Testis (tissue), 3 donors: ENCODE data around the gene ADCY5. TPM values are rescaled to one million over a fixed set of nuclear protein-coding genes. Genes with fewer than 3 reads are reported as not detected.

ENCODE experiments used
- DNase-seq: peaks from one replicate; pipeline ENCODE4 v3.0.0-alpha.2; 2019
- H3K27ac ChIP-seq, 2 donors: fragments of 200-600 bp; sonication (generic); one replicate each; pipeline ENCODE4 v1.5.1; 2019
- H3K27me3 ChIP-seq: fragments of 200-600 bp; sonication (generic); one replicate; pipeline ENCODE4 v1.5.1; 2019
- H3K36me3 ChIP-seq: fragments of 200-600 bp; sonication (generic); one replicate; pipeline ENCODE4 v1.5.1; 2017; ENCODE audit warnings: low read depth; ENCODE audit errors: missing control alignments
- H3K4me1 ChIP-seq: fragments of 200-600 bp; sonication (generic); one replicate; pipeline ENCODE4 v1.5.1; 2019
- H3K4me3 ChIP-seq, 2 donors: fragments of 200-600 bp; sonication (generic); one replicate each; pipeline ENCODE4 v1.5.1; 2017 to 2019
- H3K9me3 ChIP-seq: fragments of 200-600 bp; sonication (generic); one replicate; pipeline ENCODE4 v1.5.1; 2017
- POLR2A ChIP-seq: fragments of 450-650 bp; IDR thresholded peaks from one replicate; pipeline ENCODE4 v1.6.1; 2017; ENCODE audit warnings: antibody characterized with exemption, mild to moderate bottlenecking, moderate library complexity
- WGBS, 2 donors: methylation state at CpG; one replicate each; pipeline ENCODE4 v1.1.5; 2018; 5-methylcytosine and 5-hydroxymethylcytosine counted together
- intact Hi-C: fragments of 100-400 bp; cut with DNase I; formaldehyde crosslinking; loops from one replicate; pipeline ENCODE4 v1.15.1; 2023; ENCODE audit warnings: low total_unique reads
- polyA plus RNA-seq: library from polyadenylated mRNA; stranded (reverse); fragments of 350-450 nt; fragmentation: Illumina TruSeq; extraction: RNeasy Lipid Tissue Mini Kit (QIAGEN cat#74804); gene quantifications from one replicate; pipeline ENCODE4 v1.2.3, GENCODE V29; 2014; ENCODE audit warnings: low read depth, low replicate concordance; ENCODE audit not compliant: insufficient read depth
- total RNA-seq, 2 donors: library from RNA; depleted of rRNA; stranded (reverse); fragments of >200 nt; gene quantifications; one replicate each; pipeline ENCODE4 v1.2.3, GENCODE V29; 2016
- TF ChIP-seq, protein P1 (sequence below), 3 experiments: fragments of 450-650 bp in 2 of 3; fragments of 200-600 bp in 1 of 3; sonication (generic) in 1 of 3; IDR thresholded peaks; one replicate each; pipeline ENCODE4 v1.5.1; 2016 to 2019; ENCODE audit warnings: antibody characterized with exemption in 3 of 3, mild to moderate bottlenecking in 2 of 3, moderate library complexity in 1 of 3

Gene ADCY5
- total and polyA plus RNA-seq, 3 donors from 2014 or later: 16.5 to 41.6 (median 33.6) TPM

DNA sequence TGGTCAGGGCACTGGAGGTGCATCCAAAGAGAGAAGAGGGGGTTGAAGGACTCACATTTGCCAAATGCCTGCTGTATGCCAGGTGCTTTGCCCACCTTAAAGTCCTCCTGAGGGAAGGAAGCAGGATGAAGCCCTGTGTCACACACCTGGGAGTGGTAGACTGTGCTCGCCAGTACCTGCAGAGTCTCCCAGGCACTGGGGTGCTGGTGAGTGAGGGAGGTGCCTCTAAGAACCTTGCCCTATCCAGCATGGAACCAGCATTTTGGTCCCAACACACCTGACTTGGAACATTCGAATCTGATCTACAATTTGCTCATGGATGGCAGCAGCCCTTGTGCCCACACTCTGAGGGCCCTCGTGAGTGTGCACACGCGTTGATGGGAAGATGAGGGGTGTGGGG lies 170.4 kb downstream of the ADCY5 start:
- DNase-seq: no peak

DNA sequence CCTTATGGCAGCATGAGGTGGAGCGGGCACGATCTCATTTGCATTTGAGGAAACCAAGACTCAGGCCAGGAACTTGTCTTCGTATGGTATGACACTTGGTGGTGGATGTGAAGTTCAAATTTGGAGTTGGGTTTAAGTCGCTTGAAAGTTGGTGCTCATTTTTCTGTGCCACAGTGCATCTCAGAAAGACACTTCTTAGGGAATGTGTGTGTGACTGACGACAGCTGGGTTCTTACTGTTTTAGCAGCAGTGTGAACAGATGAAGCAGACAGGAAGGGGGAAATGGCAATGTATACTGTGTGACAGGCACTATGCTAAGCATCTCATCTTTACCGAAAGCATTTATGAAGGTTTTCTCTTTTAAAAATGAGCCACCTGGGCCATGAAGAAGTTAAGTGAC lies 171.8 kb downstream of the ADCY5 start:
- H3K36me3 ChIP-seq: no peaks in the 10 kb centered on the region
- no peaks in the 10 kb centered on the region for H3K27me3 ChIP-seq
- 87 to 90% methylated on average over 6 of the region's 6 CpGs for WGBS, 2 donors
- intact Hi-C loops: no loop called here
- no peak overlapping the region for H3K27ac ChIP-seq
- no peak overlapping the region for H3K4me3 ChIP-seq
- no peak for DNase-seq
- H3K9me3 ChIP-seq: no peaks in the 10 kb centered on the region
- H3K4me1 ChIP-seq: peaks cover 2% of the 10 kb centered on the region
- no peak for TF ChIP-seq POLR2A
- TF ChIP-seq, protein P1, sequence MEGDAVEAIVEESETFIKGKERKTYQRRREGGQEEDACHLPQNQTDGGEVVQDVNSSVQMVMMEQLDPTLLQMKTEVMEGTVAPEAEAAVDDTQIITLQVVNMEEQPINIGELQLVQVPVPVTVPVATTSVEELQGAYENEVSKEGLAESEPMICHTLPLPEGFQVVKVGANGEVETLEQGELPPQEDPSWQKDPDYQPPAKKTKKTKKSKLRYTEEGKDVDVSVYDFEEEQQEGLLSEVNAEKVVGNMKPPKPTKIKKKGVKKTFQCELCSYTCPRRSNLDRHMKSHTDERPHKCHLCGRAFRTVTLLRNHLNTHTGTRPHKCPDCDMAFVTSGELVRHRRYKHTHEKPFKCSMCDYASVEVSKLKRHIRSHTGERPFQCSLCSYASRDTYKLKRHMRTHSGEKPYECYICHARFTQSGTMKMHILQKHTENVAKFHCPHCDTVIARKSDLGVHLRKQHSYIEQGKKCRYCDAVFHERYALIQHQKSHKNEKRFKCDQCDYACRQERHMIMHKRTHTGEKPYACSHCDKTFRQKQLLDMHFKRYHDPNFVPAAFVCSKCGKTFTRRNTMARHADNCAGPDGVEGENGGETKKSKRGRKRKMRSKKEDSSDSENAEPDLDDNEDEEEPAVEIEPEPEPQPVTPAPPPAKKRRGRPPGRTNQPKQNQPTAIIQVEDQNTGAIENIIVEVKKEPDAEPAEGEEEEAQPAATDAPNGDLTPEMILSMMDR (IDR thresholded peaks at IDR 0.05): no peak

More for the DNA sequence above, 170.4 kb downstream of the ADCY5 start:
- intact Hi-C loops: no loop called here
- Histone ChIP-seq H3K27me3 (no peaks in the 10 kb centered on the region), H3K4me3 (no peak overlapping the region), H3K36me3 (no peaks in the 10 kb centered on the region), H3K4me1 (no peaks in the 10 kb centered on the region), H3K27ac (no peak overlapping the region), H3K9me3 (no peaks in the 10 kb centered on the region)
- TF ChIP-seq, protein P1 (IDR thresholded peaks at IDR 0.05): no peak
- no peak for TF ChIP-seq POLR2A
- WGBS, 2 donors: 91 to 92% methylated on average over 5 of the region's 5 CpGs

- intact Hi-C loops: no loop called here
- WGBS, 2 donors: 81 to 83% methylated on average over 10 of the region's 10 CpGs
- Histone ChIP-seq H3K9me3 (no peaks in the 10 kb centered on the region), H3K27me3 (no peaks in the 10 kb centered on the region), H3K27ac (no peak overlapping the region), H3K36me3 (no peaks in the 10 kb centered on the region), H3K4me1 (peaks cover 8% of the 10 kb centered on the region), H3K4me3 (no peak overlapping the region)
- DNase-seq: no peak
- TF ChIP-seq, protein P1 (IDR thresholded peaks at IDR 0.05): no peak
- TF ChIP-seq POLR2A: no peak
Observed at GRCh38 chr3:123276346-123277006, 172.4 kb downstream of the ADCY5 start.

DNA sequence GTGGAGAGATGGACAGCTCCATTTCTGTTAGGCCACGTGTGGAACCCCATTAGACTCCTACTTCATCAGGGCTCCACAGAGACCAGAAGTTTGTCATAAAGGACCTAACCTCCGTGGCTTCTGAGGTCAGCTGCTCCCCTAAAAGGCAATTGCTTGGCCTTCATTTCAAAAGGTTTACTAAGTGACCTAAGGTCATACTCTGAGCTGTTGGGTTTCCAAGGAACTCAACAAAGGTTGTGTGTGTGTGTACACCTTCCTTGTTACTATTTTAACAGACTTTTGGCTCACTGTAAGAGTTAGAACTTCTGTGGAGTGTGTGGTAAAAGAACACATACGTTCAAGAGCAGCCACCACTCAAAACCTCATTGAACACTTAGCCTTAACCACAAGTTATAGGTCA lies 173.2 kb downstream of the ADCY5 start:
- 57 to 79% methylated on average over 3 of the region's 3 CpGs for WGBS, 2 donors
- no peak overlapping the region for H3K27ac ChIP-seq
- no peaks in the 10 kb centered on the region for H3K9me3 ChIP-seq
- no peak for DNase-seq
- H3K27me3 ChIP-seq: no peaks in the 10 kb centered on the region
- H3K4me3 ChIP-seq: no peak overlapping the region
- TF ChIP-seq POLR2A: no peak
- TF ChIP-seq, protein P1 (IDR thresholded peaks at IDR 0.05): no peak
- intact Hi-C loops: no loop called here
- peaks cover 14% of the 10 kb centered on the region for H3K4me1 ChIP-seq
- H3K36me3 ChIP-seq: no peaks in the 10 kb centered on the region

- WGBS, 2 donors: 92 to 97% methylated on average over 2 of the region's 2 CpGs
- TF ChIP-seq, protein P1 (IDR thresholded peaks at IDR 0.05): no peak
- no peak for TF ChIP-seq POLR2A
- H3K36me3 ChIP-seq: no peaks in the 10 kb centered on the region
- H3K4me1 ChIP-seq: peaks cover 14% of the 10 kb centered on the region
- H3K27ac ChIP-seq: no peak overlapping the region
- intact Hi-C loops: no loop called here
- H3K9me3 ChIP-seq: no peaks in the 10 kb centered on the region
- no peak overlapping the region for H3K4me3 ChIP-seq
- H3K27me3 ChIP-seq: no peaks in the 10 kb centered on the region
- no peak for DNase-seq
Observed at GRCh38 chr3:123272547-123272946, 176.3 kb downstream of the ADCY5 start.
